Measurements from ENCODE around the gene UBE2G1. TPM values are rescaled to one million over a fixed set of nuclear protein-coding genes. Genes with fewer than 3 reads are reported as not detected.
A peak's percentile ranks its signal among the peaks of the same experiment; 100 is the strongest.

The UBE2G1 gene
- total and polyA plus RNA-seq, 9 of the 15 experiments (the other 6 are each of a cell fraction or from before 2014, with no cell fraction given): 10.1 to 65.9 (median 29.7) TPM

DNA sequence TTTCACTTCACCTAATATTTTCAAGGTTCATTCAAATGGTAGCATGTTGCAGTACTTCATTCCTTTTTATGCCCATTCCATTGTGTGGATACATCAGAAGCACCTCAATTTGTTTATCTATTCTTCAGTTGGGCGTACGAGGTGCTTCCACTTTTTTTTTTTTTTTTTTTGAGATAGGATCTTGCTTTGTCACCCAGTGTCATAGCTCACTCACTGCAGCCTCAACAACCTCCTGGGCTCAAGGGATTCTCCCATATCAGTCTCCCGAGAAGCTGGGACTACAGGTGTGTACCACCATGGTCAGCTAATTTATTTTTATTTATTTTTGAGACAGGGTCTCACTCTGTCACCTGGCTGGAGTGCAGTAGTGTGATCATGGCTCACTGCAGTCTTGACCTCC, 44.7 kb upstream of the UBE2G1 start (continued):
- TF ChIP-seq KLF13 (tag; IDR thresholded peaks at IDR 0.05; ENCODE audit: borderline replicate concordance, low read depth) (no peak), MEF2A (IDR thresholded peaks at IDR 0.05; ENCODE audit: control insufficient read depth, low read depth, low read length) (no peak), NFXL1 (CRISPR knock-in tag; IDR thresholded peaks at IDR 0.05) (no peak), ERF (CRISPR knock-in tag; IDR thresholded peaks at IDR 0.05) (no peak), ETV5 (CRISPR knock-in tag; IDR thresholded peaks at IDR 0.05; ENCODE audit: low read depth) (no peak), RAD21 (CRISPR knock-in tag; conservative IDR thresholded peaks at IDR 0.05 in 1 of 2, IDR thresholded peaks at IDR 0.05 in 1 of 2) (no peak), ZNF77 (CRISPR knock-in tag; IDR thresholded peaks at IDR 0.05) (no peak), TARDBP (IDR thresholded peaks at IDR 0.05) (no peak), ZFP30 (CRISPR knock-in tag; IDR thresholded peaks at IDR 0.05; ENCODE audit: borderline replicate concordance) (no peak), POLR3G (IDR thresholded peaks at IDR 0.05; ENCODE audit: extremely low read depth, insufficient read length, insufficient replicate concordance) (no peak), ARID3A (IDR thresholded peaks at IDR 0.05; ENCODE audit: borderline replicate concordance, low read depth, low read length) (0 out of 2 replicates have a peak, but pooled peaks have one; percentile 28), KDM1A (IDR thresholded peaks at IDR 0.05) (no peak), ZNF146 (CRISPR knock-in tag; IDR thresholded peaks at IDR 0.05; ENCODE audit: unreplicated experiment) (no peak), FOXA3 (CRISPR knock-in tag; conservative IDR thresholded peaks at IDR 0.05 in 1 of 2, IDR thresholded peaks at IDR 0.05 in 1 of 2) (no peak), E2F8 (IDR thresholded peaks at IDR 0.05; ENCODE audit: low read depth, partially characterized antibody) (no peak), STAG1 (CRISPR knock-in tag; IDR thresholded peaks at IDR 0.05; ENCODE audit: borderline replicate concordance) (no peak), PTRF (tag; IDR thresholded peaks at IDR 0.05) (no peak), ZNF764 (CRISPR knock-in tag; IDR thresholded peaks at IDR 0.05; ENCODE audit: low read depth) (no peak), EP300 (IDR thresholded peaks at IDR 0.05; ENCODE audit: low read length) (peak; percentile 68)
- TF ChIP-seq, protein P1, sequence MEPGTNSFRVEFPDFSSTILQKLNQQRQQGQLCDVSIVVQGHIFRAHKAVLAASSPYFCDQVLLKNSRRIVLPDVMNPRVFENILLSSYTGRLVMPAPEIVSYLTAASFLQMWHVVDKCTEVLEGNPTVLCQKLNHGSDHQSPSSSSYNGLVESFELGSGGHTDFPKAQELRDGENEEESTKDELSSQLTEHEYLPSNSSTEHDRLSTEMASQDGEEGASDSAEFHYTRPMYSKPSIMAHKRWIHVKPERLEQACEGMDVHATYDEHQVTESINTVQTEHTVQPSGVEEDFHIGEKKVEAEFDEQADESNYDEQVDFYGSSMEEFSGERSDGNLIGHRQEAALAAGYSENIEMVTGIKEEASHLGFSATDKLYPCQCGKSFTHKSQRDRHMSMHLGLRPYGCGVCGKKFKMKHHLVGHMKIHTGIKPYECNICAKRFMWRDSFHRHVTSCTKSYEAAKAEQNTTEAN (CRISPR knock-in tag; IDR thresholded peaks at IDR 0.05): no peak
- TF ChIP-seq, protein P2, sequence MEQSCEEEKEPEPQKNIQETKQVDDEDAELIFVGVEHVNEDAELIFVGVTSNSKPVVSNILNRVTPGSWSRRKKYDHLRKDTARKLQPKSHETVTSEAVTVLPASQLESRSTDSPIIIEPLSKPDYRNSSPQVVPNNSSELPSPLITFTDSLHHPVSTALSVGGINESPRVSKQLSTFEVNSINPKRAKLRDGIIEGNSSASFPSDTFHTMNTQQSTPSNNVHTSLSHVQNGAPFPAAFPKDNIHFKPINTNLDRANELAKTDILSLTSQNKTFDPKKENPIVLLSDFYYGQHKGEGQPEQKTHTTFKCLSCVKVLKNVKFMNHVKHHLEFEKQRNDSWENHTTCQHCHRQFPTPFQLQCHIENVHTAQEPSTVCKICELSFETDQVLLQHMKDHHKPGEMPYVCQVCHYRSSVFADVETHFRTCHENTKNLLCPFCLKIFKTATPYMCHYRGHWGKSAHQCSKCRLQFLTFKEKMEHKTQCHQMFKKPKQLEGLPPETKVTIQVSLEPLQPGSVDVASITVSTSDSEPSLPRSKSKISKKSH (CRISPR knock-in tag; IDR thresholded peaks at IDR 0.05): no peak

All from K562 (cell line).